Non-pigmented ciliary epithelial cell (primary cell): ENCODE results near the gene CH25H.

Experiments used
- DNase-seq: peaks from one replicate; pipeline ENCODE4 v3.0.0-alpha.2; 2010; ENCODE audit warnings: low read depth

The CH25H gene

DNA sequence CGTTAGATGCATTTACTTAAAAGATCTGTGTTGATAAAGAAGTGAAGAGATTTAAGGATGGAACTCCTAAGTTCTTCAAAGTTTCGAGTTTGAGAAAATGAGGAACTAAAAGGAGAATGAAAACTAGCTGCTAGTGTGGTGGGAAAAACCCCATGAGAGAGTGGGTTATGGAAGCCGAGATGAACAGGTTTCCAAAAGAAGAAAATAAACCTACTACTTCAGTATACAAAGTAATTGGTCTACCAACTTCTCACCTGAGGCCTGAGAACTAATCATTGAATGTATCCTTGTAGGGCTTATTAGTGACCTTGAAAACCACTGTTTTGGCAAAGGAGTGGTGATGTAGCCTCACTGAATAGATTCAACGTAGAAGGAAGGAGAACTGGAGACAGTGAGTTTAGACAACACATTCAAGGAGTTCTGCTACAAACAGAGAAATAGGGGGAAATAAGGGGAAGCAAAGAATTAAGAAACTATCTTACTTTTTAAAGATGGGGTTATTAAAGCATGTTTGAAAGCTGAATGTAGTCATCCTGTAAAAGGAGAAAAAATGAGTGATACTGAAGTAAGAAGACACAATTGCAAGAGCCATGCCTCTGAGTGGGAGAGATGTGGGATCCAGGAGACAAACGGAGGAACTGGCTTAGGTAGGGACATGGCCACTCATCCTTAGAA lies 50.8 kb downstream of the CH25H start:
- DNase-seq, result no peak
